HCT116 (cell line): ENCODE measurements around the gene TGM4. TPM values are rescaled to one million over a fixed set of nuclear protein-coding genes. Genes with fewer than 3 reads are reported as not detected.

Source experiments
- ATAC-seq: fragments of 200-7000 bp; cut with Tn5 transposase; 2 replicates; pipeline ENCODE4 v1.9.1; 2020; ENCODE audit warnings: mild to moderate bottlenecking, moderate library complexity
- BruUV-seq: library from RNA; stranded (reverse); fragments of 400-500 nt; replicated peaks from 2 replicates; lab custom pipeline; 2021; lab: Mats Ljungman, UMichigan
- CTCF ChIA-PET: fragments of 300-600 bp; sonication (Branson Sonifier 250); formaldehyde crosslinking; loops from one replicate; lab custom pipeline; 2021; ENCODE audit warnings: antibody characterized with exemption; lab: Charles Lee
- POLR2A ChIA-PET: fragments of 300-600, 350-600 bp; sonication (Branson Sonifier 250); formaldehyde crosslinking; loops from one replicate; lab custom pipeline; 2021; ENCODE audit warnings: antibody characterized with exemption; lab: Charles Lee
- RAD21 ChIA-PET, 2 experiments: fragments of 300-600 bp; sonication (Branson Sonifier 250); formaldehyde crosslinking; loops; one replicate each; lab custom pipeline; 2023; ENCODE audit warnings: low total read pairs in 2 of 2; ENCODE audit not compliant: uncharacterized antibody in 2 of 2, unreplicated experiment in 2 of 2, low non-redundant PET in 1 of 2; lab: Charles Lee
- DNase-seq: peaks from one replicate; pipeline ENCODE4 v3.0.0-alpha.2; 2010; ENCODE audit warnings: low read depth, low spot score
- H2AFZ ChIP-seq: fragments of 200-600 bp; shearing (Covaris generic), sonication (generic); 2 replicates; pipeline ENCODE4 v1.6.1; 2017; ENCODE audit warnings: low read depth, mixed run types, mixed read lengths, antibody characterized with exemption, low read length; ENCODE audit not compliant: poor library complexity, severe bottlenecking
- H3K27ac ChIP-seq: 2 replicates; pipeline ENCODE4 v1.5.1; 2012; ENCODE audit warnings: low read depth, low read length
- H3K27me3 ChIP-seq: fragments of 200-600 bp; sonication (generic); 2 replicates; pipeline ENCODE4 v1.6.1; 2016; ENCODE audit warnings: mixed run types, low read length, mixed read lengths; ENCODE audit not compliant: insufficient read depth
- H3K36me3 ChIP-seq, 2 experiments: fragments of 200-500 bp in 1 of 2; fragments of 200-600 bp in 1 of 2; sonication (Bioruptor generic) in 1 of 2; sonication (generic) in 1 of 2; 2 replicates each; pipeline versions ENCODE4 v1.5.1 to v1.6.1; 2014 to 2016; ENCODE audit warnings: low read length in 2 of 2, inconsistent platforms in 1 of 2, mixed read lengths in 1 of 2, mixed run types in 1 of 2; ENCODE audit not compliant: insufficient read depth in 2 of 2, control insufficient read depth in 1 of 2
- H3K4me1 ChIP-seq, 2 experiments: fragments of 200-600 bp in 1 of 2; sonication (generic) in 1 of 2; 2 replicates each; pipeline versions ENCODE4 v1.5.1 to v1.6.1; 2012 to 2017; ENCODE audit warnings: low read length in 2 of 2, inconsistent platforms in 1 of 2, mild to moderate bottlenecking in 1 of 2, mixed read lengths in 1 of 2, mixed run types in 1 of 2, moderate library complexity in 1 of 2; ENCODE audit not compliant: insufficient read depth in 2 of 2, control insufficient read depth in 1 of 2
- H3K4me2 ChIP-seq: fragments of 200-600 bp; sonication (generic); 2 replicates; pipeline ENCODE4 v1.6.1; 2017; ENCODE audit warnings: mixed run types, low read length, mixed read lengths
- H3K4me3 ChIP-seq, 2 experiments: fragments of 200-600 bp in 1 of 2; sonication (generic) in 1 of 2; replicated peaks in 1 of 2; 2 replicates each; pipeline ENCODE4 v1.5.1; 2011 to 2016; ENCODE audit warnings: low read length in 2 of 2, control low read depth in 1 of 2, low read depth in 1 of 2, mild to moderate bottlenecking in 1 of 2, mixed read lengths in 1 of 2, mixed run types in 1 of 2
- H3K79me2 ChIP-seq: fragments of 200-600 bp; sonication (generic); 2 replicates; pipeline ENCODE4 v1.6.1; 2017; ENCODE audit warnings: mild to moderate bottlenecking, mixed run types, low read length, moderate library complexity, mixed read lengths; ENCODE audit not compliant: insufficient read depth
- H3K9ac ChIP-seq: fragments of 200-600 bp; sonication (generic); 2 replicates; pipeline ENCODE4 v1.6.1; 2016; ENCODE audit warnings: low read length, mixed read lengths
- H3K9me2 ChIP-seq: fragments of 200-600 bp; sonication (generic), shearing (Covaris generic); 2 replicates; pipeline ENCODE4 v1.6.1; 2017; ENCODE audit warnings: mixed run types, mild to moderate bottlenecking, moderate library complexity; ENCODE audit not compliant: insufficient read depth
- H3K9me3 ChIP-seq, 2 experiments: fragments of 200-500 bp in 1 of 2; fragments of 200-600 bp in 1 of 2; sonication (Bioruptor generic) in 1 of 2; sonication (generic) in 1 of 2; 2 replicates each; pipeline ENCODE4 v1.6.1; 2014 to 2017; ENCODE audit warnings: low read length in 2 of 2, mixed read lengths in 2 of 2, inconsistent platforms in 1 of 2, low read depth in 1 of 2, mild to moderate bottlenecking in 1 of 2, mixed run types in 1 of 2, moderate library complexity in 1 of 2; ENCODE audit not compliant: control insufficient read depth in 1 of 2, insufficient read depth in 1 of 2
- H4K20me1 ChIP-seq: fragments of 200-600 bp; sonication (generic), shearing (Covaris generic); 2 replicates; pipeline ENCODE4 v1.6.1; 2017; ENCODE audit warnings: mixed run types, mild to moderate bottlenecking, moderate library complexity; ENCODE audit not compliant: insufficient read depth
- EGR1 ChIP-seq: IDR thresholded peaks from 2 replicates; pipeline ENCODE4 v1.6.1; 2012; ENCODE audit warnings: low read depth
- ELF1 ChIP-seq: IDR thresholded peaks from 2 replicates; pipeline ENCODE4 v1.6.1; 2012; ENCODE audit warnings: low read depth, borderline replicate concordance
- EZH2 ChIP-seq: fragments of 200-600 bp; sonication (generic); IDR thresholded peaks from 2 replicates; pipeline ENCODE4 v1.6.1; 2017; ENCODE audit warnings: antibody characterized with exemption, mixed run types
- EZH2phosphoT487 ChIP-seq: fragments of 200-600 bp; IDR thresholded peaks from 2 replicates; pipeline ENCODE4 v1.6.1; 2018; ENCODE audit warnings: antibody characterized with exemption, borderline replicate concordance
- FOSL1 ChIP-seq: IDR thresholded peaks from 2 replicates; pipeline ENCODE4 v1.6.1; 2012; ENCODE audit warnings: low read depth
- JUND ChIP-seq: IDR thresholded peaks from 2 replicates; pipeline ENCODE4 v1.6.1; 2012
- POLR2A ChIP-seq: IDR thresholded peaks from 2 replicates; pipeline ENCODE4 v1.7.0; 2011; ENCODE audit warnings: borderline replicate concordance; ENCODE audit not compliant: insufficient read depth, insufficient read length; ENCODE audit errors: extremely low read depth
- POLR2AphosphoS5 ChIP-seq: IDR thresholded peaks from 2 replicates; pipeline ENCODE4 v1.6.1; 2011; ENCODE audit warnings: mild to moderate bottlenecking, low read depth, low read length, moderate library complexity
- RAD21 ChIP-seq: IDR thresholded peaks from 2 replicates; pipeline ENCODE4 v1.6.1; 2012; ENCODE audit warnings: low read depth, mild to moderate bottlenecking
- REST ChIP-seq: IDR thresholded peaks from 2 replicates; pipeline ENCODE4 v1.6.1; 2012; ENCODE audit warnings: low read depth
- SIN3A ChIP-seq: IDR thresholded peaks from 2 replicates; pipeline ENCODE4 v1.6.1; 2012; ENCODE audit warnings: low read depth
- SP1 ChIP-seq: IDR thresholded peaks from 2 replicates; pipeline ENCODE4 v1.6.1; 2012; ENCODE audit warnings: low read depth
- TCF7L2 ChIP-seq: IDR thresholded peaks from 2 replicates; pipeline ENCODE4 v1.7.0; 2011; ENCODE audit warnings: borderline replicate concordance, inconsistent platforms; ENCODE audit not compliant: insufficient read depth, insufficient read length; ENCODE audit errors: extremely low read depth
- YY1 ChIP-seq: IDR thresholded peaks from 2 replicates; pipeline ENCODE4 v1.6.1; 2011; ENCODE audit warnings: low read length, low read depth, moderate library complexity, mild to moderate bottlenecking; ENCODE audit not compliant: insufficient replicate concordance; ENCODE audit errors: extremely low read depth
- ZFX ChIP-seq: fragments of 450-650 bp; IDR thresholded peaks from 2 replicates; pipeline ENCODE4 v1.6.1; 2017
- ZNF274 ChIP-seq: fragments of 200-500 bp; sonication (Bioruptor generic); IDR thresholded peaks from 2 replicates; pipeline ENCODE4 v1.6.1; 2014; ENCODE audit warnings: mild to moderate bottlenecking, low read depth, low read length, inconsistent platforms
- intact Hi-C: fragments of 100-400 bp; cut with micrococcal nuclease; formaldehyde crosslinking; loops from 2 replicates; pipeline ENCODE4 v1.10.0; 2022
- total RNA-seq: library from RNA; stranded (reverse); gene quantifications from one replicate; pipeline ENCODE4 v1.2.1, GENCODE V29; 2021; ENCODE audit not compliant: unreplicated experiment
- TF ChIP-seq, protein P1 (sequence below): IDR thresholded peaks from 2 replicates; pipeline ENCODE4 v1.6.1; 2012
- TF ChIP-seq, protein P2 (sequence below): IDR thresholded peaks from 2 replicates; pipeline ENCODE4 v1.6.1; 2011; ENCODE audit warnings: mild to moderate bottlenecking, low read length, moderate library complexity; ENCODE audit not compliant: insufficient replicate concordance; ENCODE audit errors: extremely low read depth
- TF ChIP-seq, protein P3 (sequence below), 3 experiments: fragments of 200-600 bp in 1 of 3; sonication (generic) in 1 of 3; IDR thresholded peaks in 2 of 3; conservative IDR thresholded peaks in 1 of 3; 2 replicates each; pipeline ENCODE4 v1.5.1; 2012 to 2017; ENCODE audit warnings: low read depth in 2 of 3, low read length in 2 of 3, antibody characterized with exemption in 1 of 3, borderline replicate concordance in 1 of 3, control low read depth in 1 of 3, mild to moderate bottlenecking in 1 of 3, mixed read lengths in 1 of 3, mixed run types in 1 of 3, moderate library complexity in 1 of 3; ENCODE audit not compliant: insufficient read depth in 1 of 3

TGM4 gene
- total RNA-seq, 1 experiment from 2014 or later: not detected

DNA sequence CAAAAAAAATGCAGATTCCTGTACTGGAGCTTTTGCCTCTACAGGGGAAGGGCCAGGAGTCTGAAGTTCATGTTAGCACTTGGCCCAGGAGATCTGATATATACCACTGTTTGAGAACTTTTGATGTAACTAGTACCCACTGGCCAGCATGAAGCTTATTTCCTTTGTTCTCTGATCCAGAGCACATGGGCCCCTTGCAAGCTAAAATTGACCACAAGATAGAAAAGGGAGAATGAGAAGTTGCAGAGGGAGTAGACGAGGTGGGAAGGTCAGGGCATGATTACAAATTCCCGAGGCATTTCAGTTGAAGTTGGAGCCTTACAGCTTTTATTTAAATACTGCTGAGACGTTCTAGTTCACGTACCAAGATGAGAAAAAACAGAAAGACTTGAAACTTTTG is 28.2 kb downstream of the TGM4 start (continued):
- TF ChIP-seq EZH2phosphoT487: no peak
- no peak for TF ChIP-seq ZNF274
- TF ChIP-seq YY1: no peak
- no peak for TF ChIP-seq JUND
- TF ChIP-seq EGR1: no peak
- TF ChIP-seq FOSL1: no peak
- no peak for TF ChIP-seq ELF1
- TF ChIP-seq, all 23 proteins: peak for 0

GRCh38 chr3:44903314-44903713 is 28.9 kb downstream of the TGM4 start:
- Histone ChIP-seq H3K9me2 (no peaks in the 10 kb centered on the region), H4K20me1 (no peaks in the 10 kb centered on the region), H3K4me1 (no peaks in the 10 kb centered on the region; a peak in 1 of 4 replicates), H3K27ac (no peak overlapping the region), H3K4me2 (no peak overlapping the region), H2AFZ (no peak overlapping the region), H3K79me2 (no peaks in the 10 kb centered on the region), H3K9me3 (no peaks in the 10 kb centered on the region), H3K9ac (no peak overlapping the region), H3K36me3 (no peaks in the 10 kb centered on the region), H3K27me3 (no peaks in the 10 kb centered on the region), H3K4me3 (no peak overlapping the region)
- CTCF ChIA-PET: no interaction called here
- POLR2A ChIA-PET: no interaction called here
- ATAC-seq: no peak
- RAD21 ChIA-PET: no interaction called here
- intact Hi-C loops: no loop called here
- BruUV-seq: no TSS peak
- DNase-seq: no peak
- TF ChIP-seq, protein P1, sequence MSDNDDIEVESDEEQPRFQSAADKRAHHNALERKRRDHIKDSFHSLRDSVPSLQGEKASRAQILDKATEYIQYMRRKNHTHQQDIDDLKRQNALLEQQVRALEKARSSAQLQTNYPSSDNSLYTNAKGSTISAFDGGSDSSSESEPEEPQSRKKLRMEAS: no peak
- TF ChIP-seq, protein P2, sequence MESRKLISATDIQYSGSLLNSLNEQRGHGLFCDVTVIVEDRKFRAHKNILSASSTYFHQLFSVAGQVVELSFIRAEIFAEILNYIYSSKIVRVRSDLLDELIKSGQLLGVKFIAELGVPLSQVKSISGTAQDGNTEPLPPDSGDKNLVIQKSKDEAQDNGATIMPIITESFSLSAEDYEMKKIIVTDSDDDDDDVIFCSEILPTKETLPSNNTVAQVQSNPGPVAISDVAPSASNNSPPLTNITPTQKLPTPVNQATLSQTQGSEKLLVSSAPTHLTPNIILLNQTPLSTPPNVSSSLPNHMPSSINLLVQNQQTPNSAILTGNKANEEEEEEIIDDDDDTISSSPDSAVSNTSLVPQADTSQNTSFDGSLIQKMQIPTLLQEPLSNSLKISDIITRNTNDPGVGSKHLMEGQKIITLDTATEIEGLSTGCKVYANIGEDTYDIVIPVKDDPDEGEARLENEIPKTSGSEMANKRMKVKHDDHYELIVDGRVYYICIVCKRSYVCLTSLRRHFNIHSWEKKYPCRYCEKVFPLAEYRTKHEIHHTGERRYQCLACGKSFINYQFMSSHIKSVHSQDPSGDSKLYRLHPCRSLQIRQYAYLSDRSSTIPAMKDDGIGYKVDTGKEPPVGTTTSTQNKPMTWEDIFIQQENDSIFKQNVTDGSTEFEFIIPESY: no peak
- TF ChIP-seq ZNF274 (no peak), SIN3A (no peak), TCF7L2 (no peak), EZH2phosphoT487 (no peak), EZH2 (no peak), FOSL1 (no peak), POLR2A (no peak), SP1 (no peak), REST (no peak), POLR2AphosphoS5 (no peak), JUND (no peak), ELF1 (no peak), RAD21 (no peak), ZFX (no peak)
- TF ChIP-seq, protein P3, sequence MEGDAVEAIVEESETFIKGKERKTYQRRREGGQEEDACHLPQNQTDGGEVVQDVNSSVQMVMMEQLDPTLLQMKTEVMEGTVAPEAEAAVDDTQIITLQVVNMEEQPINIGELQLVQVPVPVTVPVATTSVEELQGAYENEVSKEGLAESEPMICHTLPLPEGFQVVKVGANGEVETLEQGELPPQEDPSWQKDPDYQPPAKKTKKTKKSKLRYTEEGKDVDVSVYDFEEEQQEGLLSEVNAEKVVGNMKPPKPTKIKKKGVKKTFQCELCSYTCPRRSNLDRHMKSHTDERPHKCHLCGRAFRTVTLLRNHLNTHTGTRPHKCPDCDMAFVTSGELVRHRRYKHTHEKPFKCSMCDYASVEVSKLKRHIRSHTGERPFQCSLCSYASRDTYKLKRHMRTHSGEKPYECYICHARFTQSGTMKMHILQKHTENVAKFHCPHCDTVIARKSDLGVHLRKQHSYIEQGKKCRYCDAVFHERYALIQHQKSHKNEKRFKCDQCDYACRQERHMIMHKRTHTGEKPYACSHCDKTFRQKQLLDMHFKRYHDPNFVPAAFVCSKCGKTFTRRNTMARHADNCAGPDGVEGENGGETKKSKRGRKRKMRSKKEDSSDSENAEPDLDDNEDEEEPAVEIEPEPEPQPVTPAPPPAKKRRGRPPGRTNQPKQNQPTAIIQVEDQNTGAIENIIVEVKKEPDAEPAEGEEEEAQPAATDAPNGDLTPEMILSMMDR (IDR thresholded peaks at IDR 0.05 in 2 of 3, conservative IDR thresholded peaks at IDR 0.05 in 1 of 3; ENCODE audit: borderline replicate concordance in 1 of 3, insufficient read depth in 1 of 3, low read depth in 2 of 3, low read length in 2 of 3): no peak
